ENCODE measurements around the gene UGGT2.

UGGT2 gene

GRCh38 chr13:96080676-96081075 lies 27.5 kb upstream of the UGGT2 start:
- Histone ChIP-seq H3K9me3 (ENCODE audit: insufficient read depth, low read length) (no peaks in the 10 kb centered on the region), H3K36me3 (replicated peaks; ENCODE audit: low read depth, low read length) (no peaks in the 10 kb centered on the region), H3K9ac (ENCODE audit: low read length) (no peak overlapping the region), H3K27me3 (ENCODE audit: low read depth, low read length) (no peaks in the 10 kb centered on the region), H3K4me3 (ENCODE audit: low read length) (no peak overlapping the region), H3K4me1 (ENCODE audit: low read length) (no peaks in the 10 kb centered on the region; the same call in 1 of the 2 replicates), H3K4me2 (ENCODE audit: low read length) (no peak overlapping the region), H3K79me2 (ENCODE audit: low read length) (no peaks in the 10 kb centered on the region), H4K20me1 (ENCODE audit: insufficient read depth, low read length) (no peaks in the 10 kb centered on the region), H2AFZ (ENCODE audit: low read depth, low read length) (no peak overlapping the region), H3K27ac (ENCODE audit: low read length) (no peak overlapping the region)
- no peak for TF ChIP-seq CTCF (IDR thresholded peaks at IDR 0.05; ENCODE audit: low read depth, low read length)
- no peak for TF ChIP-seq EZH2phosphoT487 (IDR thresholded peaks at IDR 0.05; ENCODE audit: low read depth)

GRCh38 chr13:96075953-96076543 lies 22.8 kb upstream of the UGGT2 start:
- no peak overlapping the region for H3K4me2 ChIP-seq (ENCODE audit: low read length)
- no peak overlapping the region for H3K9ac ChIP-seq (ENCODE audit: low read length)
- no peaks in the 10 kb centered on the region for H3K9me3 ChIP-seq (ENCODE audit: insufficient read depth, low read length)
- H3K79me2 ChIP-seq (ENCODE audit: low read length): no peaks in the 10 kb centered on the region
- H2AFZ ChIP-seq (ENCODE audit: low read depth, low read length): no peak overlapping the region
- no peaks in the 10 kb centered on the region for H3K27me3 ChIP-seq (ENCODE audit: low read depth, low read length)
- H3K36me3 ChIP-seq (replicated peaks; ENCODE audit: low read depth, low read length): no peaks in the 10 kb centered on the region
- H4K20me1 ChIP-seq (ENCODE audit: insufficient read depth, low read length): no peaks in the 10 kb centered on the region
- H3K4me3 ChIP-seq (ENCODE audit: low read length): no peak overlapping the region
- TF ChIP-seq EZH2phosphoT487 (IDR thresholded peaks at IDR 0.05; ENCODE audit: low read depth) (no peak), CTCF (IDR thresholded peaks at IDR 0.05; ENCODE audit: low read depth, low read length) (peak; percentile 80)
- no peak overlapping the region for H3K27ac ChIP-seq (ENCODE audit: low read length)
- peaks cover under 1% of the 10 kb centered on the region; the same call in 1 of the 2 replicates for H3K4me1 ChIP-seq (ENCODE audit: low read length)

DNA sequence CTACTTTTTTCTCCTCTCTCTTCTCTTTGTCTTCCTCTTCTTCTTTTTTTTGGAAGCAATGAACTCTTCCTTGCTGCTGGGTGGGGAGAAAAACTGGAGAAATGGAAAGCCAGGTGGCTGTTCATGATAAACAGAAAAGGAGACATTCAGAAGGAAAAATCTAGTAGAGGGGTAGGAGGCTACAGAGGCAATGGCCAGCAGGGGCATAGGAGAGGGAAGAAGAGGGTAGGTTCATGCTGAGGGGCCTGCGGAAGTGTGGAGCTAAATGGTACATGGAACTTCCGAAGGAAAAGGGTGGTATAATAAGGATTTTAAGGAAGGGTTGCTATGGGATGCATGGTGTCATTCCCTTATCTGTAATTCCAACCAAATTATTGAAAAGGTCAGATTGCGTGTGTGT lies 19.2 kb upstream of the UGGT2 start:
- no peaks in the 10 kb centered on the region for H3K27me3 ChIP-seq (ENCODE audit: low read depth, low read length)
- H2AFZ ChIP-seq (ENCODE audit: low read depth, low read length): no peak overlapping the region; the same call in 1 of the 2 replicates
- H3K27ac ChIP-seq (ENCODE audit: low read length): no peak overlapping the region
- H3K4me1 ChIP-seq (ENCODE audit: low read length): peaks cover 10% of the 10 kb centered on the region
- H3K4me2 ChIP-seq (ENCODE audit: low read length): no peak overlapping the region
- no peak overlapping the region for H3K4me3 ChIP-seq (ENCODE audit: low read length)
- no peaks in the 10 kb centered on the region for H4K20me1 ChIP-seq (ENCODE audit: insufficient read depth, low read length)
- TF ChIP-seq EZH2phosphoT487 (IDR thresholded peaks at IDR 0.05; ENCODE audit: low read depth) (no peak), CTCF (IDR thresholded peaks at IDR 0.05; ENCODE audit: low read depth, low read length) (no peak)
- H3K36me3 ChIP-seq (replicated peaks; ENCODE audit: low read depth, low read length): no peaks in the 10 kb centered on the region
- no peak overlapping the region for H3K9ac ChIP-seq (ENCODE audit: low read length)
- no peaks in the 10 kb centered on the region for H3K9me3 ChIP-seq (ENCODE audit: insufficient read depth, low read length)
- no peaks in the 10 kb centered on the region for H3K79me2 ChIP-seq (ENCODE audit: low read length)

- Histone ChIP-seq H4K20me1 (ENCODE audit: insufficient read depth, low read length) (no peaks in the 10 kb centered on the region), H3K27ac (ENCODE audit: low read length) (no peak overlapping the region), H2AFZ (ENCODE audit: low read depth, low read length) (no peak overlapping the region), H3K9me3 (ENCODE audit: insufficient read depth, low read length) (no peaks in the 10 kb centered on the region), H3K4me2 (ENCODE audit: low read length) (no peak overlapping the region), H3K36me3 (replicated peaks; ENCODE audit: low read depth, low read length) (no peaks in the 10 kb centered on the region), H3K4me3 (ENCODE audit: low read length) (no peak overlapping the region), H3K4me1 (ENCODE audit: low read length) (peaks cover 10% of the 10 kb centered on the region), H3K27me3 (ENCODE audit: low read depth, low read length) (no peaks in the 10 kb centered on the region), H3K9ac (ENCODE audit: low read length) (no peak overlapping the region), H3K79me2 (ENCODE audit: low read length) (no peaks in the 10 kb centered on the region)
- no peak for TF ChIP-seq EZH2phosphoT487 (IDR thresholded peaks at IDR 0.05; ENCODE audit: low read depth)
Measured at GRCh38 chr13:96071504-96071903, 18.3 kb upstream of the UGGT2 start.
